ENCODE measurements around the gene MAML3.

MAML3 gene

DNA sequence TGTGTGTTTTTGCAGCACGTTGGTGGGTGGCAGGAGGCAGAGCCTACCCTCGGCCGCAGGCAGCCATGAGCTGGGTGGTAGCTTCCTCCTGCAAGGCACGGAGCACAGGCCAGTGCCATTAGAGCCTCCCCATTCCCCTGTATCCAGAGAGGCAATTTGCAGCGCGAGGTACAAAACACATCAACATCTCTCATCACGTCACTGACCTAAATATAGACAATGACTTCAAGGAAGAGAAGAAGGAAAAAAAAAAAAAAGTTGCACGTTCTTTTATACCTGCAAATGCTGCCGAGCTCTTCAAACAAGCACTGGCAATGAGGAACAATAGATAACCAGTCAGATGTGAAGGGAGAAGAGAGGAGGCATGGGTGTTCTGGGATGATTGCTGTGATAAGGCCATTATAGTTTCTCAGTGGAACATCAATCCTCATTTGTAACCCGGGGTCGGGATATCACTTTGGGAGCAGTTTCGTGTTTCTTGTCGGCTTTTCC, 328.4 kb downstream of the MAML3 start:
- Histone ChIP-seq H3K27ac (no peak overlapping the region), H3K4me1 (no peaks in the 10 kb centered on the region), H3K36me3 (no peaks in the 10 kb centered on the region), H3K27me3 (no peaks in the 10 kb centered on the region), H3K4me3 (no peak overlapping the region), H3K9me3 (no peaks in the 10 kb centered on the region)
- DNase-seq: no peak
- TF ChIP-seq, protein P1, sequence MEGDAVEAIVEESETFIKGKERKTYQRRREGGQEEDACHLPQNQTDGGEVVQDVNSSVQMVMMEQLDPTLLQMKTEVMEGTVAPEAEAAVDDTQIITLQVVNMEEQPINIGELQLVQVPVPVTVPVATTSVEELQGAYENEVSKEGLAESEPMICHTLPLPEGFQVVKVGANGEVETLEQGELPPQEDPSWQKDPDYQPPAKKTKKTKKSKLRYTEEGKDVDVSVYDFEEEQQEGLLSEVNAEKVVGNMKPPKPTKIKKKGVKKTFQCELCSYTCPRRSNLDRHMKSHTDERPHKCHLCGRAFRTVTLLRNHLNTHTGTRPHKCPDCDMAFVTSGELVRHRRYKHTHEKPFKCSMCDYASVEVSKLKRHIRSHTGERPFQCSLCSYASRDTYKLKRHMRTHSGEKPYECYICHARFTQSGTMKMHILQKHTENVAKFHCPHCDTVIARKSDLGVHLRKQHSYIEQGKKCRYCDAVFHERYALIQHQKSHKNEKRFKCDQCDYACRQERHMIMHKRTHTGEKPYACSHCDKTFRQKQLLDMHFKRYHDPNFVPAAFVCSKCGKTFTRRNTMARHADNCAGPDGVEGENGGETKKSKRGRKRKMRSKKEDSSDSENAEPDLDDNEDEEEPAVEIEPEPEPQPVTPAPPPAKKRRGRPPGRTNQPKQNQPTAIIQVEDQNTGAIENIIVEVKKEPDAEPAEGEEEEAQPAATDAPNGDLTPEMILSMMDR (IDR thresholded peaks at IDR 0.05): no peak
- intact Hi-C loops (cut with DNase I; ENCODE audit: low total_unique reads): no loop called here

DNA sequence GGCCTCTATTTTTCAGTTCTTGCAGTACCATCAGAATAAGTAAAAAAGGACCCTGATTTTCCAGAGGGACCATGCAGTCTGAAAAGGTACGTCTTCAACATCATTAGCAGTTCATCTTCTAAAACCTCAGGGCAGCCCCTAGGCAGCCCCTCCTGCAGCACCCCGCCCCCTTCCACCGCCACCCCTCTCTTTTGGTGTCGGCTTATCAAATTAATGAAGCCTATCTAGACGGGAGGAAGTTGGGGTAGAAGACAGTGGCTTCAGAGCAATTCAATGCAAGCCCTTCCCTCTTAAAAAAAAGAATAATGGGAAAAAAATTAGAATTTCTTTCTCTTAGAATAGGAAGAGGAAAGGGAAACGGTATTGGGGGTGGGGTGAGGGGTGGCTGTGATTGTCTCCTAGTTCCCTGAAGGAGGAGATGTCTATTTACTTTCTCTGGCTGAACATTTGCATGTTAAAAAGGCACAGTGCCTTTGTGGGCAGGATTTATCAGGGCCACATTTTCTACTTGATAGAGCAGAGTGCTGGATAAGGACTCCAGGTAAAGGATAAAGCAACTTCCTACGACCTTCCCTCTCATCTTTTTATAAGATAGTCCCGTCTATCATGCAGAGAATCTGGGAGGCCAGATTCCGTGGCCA, 329.0 kb downstream of the MAML3 start:
- TF ChIP-seq, protein P1 (IDR thresholded peaks at IDR 0.05): no peak
- Histone ChIP-seq H3K36me3 (no peaks in the 10 kb centered on the region), H3K27me3 (no peaks in the 10 kb centered on the region), H3K9me3 (no peaks in the 10 kb centered on the region), H3K4me3 (no peak overlapping the region), H3K4me1 (no peaks in the 10 kb centered on the region), H3K27ac (no peak overlapping the region)
- intact Hi-C loops (cut with DNase I; ENCODE audit: low total_unique reads): no loop called here
- DNase-seq: no peak

DNA sequence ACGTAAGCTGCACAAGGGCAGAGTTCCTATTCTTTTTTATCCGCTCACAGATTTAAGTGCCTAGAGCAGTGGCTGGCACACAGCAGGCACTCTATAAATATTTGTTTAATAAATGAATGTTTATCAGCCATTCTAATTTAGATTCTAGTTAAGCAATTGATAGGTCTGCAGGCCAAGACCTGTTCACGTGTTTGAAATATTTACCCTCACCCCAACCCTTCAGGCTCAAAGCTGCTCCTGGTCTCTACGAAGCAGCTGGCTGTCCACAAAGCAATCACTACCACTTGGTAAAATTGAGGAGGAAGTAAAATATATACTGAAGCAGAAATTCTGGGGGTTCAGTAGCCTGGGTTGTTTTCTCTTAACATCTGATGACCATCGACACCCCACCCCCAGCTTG, 330.2 kb downstream of the MAML3 start:
- no peaks in the 10 kb centered on the region for H3K9me3 ChIP-seq
- H3K27me3 ChIP-seq: no peaks in the 10 kb centered on the region
- H3K4me1 ChIP-seq: no peaks in the 10 kb centered on the region
- DNase-seq: no peak
- no peak overlapping the region for H3K4me3 ChIP-seq
- no peak overlapping the region for H3K27ac ChIP-seq
- intact Hi-C loops (cut with DNase I; ENCODE audit: low total_unique reads): no loop called here
- TF ChIP-seq, protein P1 (IDR thresholded peaks at IDR 0.05): no peak
- H3K36me3 ChIP-seq: no peaks in the 10 kb centered on the region

DNA sequence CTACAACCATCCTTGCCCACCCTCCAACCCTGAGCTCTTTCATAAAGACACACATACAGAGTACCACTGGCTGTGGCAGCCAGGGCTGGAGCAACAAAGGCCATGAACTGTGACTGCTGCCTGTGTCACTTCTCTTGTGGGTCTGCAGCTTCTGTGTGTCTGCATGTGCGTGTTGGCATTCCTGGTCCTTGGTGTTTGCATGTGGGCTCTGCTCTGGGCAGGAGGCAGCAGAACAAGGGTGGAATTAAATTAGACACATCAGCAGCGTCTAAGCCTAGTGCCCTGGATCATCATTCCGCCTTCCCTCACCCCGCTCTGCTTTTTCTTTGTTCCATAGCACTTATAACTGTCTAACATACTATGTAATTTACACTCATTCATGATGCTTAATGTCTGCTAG, 330.6 kb downstream of the MAML3 start:
- Histone ChIP-seq H3K27me3 (no peaks in the 10 kb centered on the region), H3K4me1 (no peaks in the 10 kb centered on the region), H3K4me3 (no peak overlapping the region), H3K36me3 (no peaks in the 10 kb centered on the region), H3K9me3 (no peaks in the 10 kb centered on the region), H3K27ac (no peak overlapping the region)
- intact Hi-C loops (cut with DNase I; ENCODE audit: low total_unique reads): no loop called here
- TF ChIP-seq, protein P1 (IDR thresholded peaks at IDR 0.05): no peak
- DNase-seq: no peak

DNA sequence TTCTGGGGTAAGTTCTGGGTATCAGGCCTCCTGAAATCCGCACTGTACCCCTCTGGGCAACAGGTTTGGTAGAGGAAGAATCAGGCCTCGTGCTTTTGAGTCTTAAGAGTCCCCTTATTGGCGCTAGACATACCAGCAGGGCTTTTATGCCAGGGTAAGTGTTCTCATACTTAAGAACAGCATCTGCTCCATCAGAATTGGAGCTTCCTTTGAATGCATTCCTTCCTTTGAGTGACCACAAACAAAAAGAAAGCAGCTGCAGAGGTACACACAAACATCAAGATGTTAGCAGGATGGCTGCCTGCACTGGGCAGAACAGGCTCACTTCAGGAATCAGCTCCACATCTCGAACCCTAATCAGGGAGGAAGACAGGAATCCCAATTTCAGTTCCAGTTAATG, 331.6 kb downstream of the MAML3 start:
- DNase-seq: no peak
- Histone ChIP-seq H3K4me1 (peaks cover 0 to 4% (median 1%) of the 10 kb centered on the region in 4 donors), H3K4me3 (no peak overlapping the region), H3K9me3 (no peaks in the 10 kb centered on the region), H3K36me3 (no peaks in the 10 kb centered on the region), H3K27ac (no peak overlapping the region), H3K27me3 (no peaks in the 10 kb centered on the region)
- intact Hi-C loops (cut with DNase I; ENCODE audit: low total_unique reads): no loop called here
- TF ChIP-seq, protein P1 (IDR thresholded peaks at IDR 0.05): no peak

All from tibial artery (tissue), 4 donors.